ENCODE measurements around the gene COL4A4.

GRCh38 chr2:227035711-227036367 is 128.2 kb downstream of the COL4A4 start:
- TF ChIP-seq CTCF (IDR thresholded peaks at IDR 0.05) (no peak), POLR2A (IDR thresholded peaks at IDR 0.05) (no peak)

Measured in esophagus squamous epithelium (tissue), 4 donors.